ENCODE data around the gene PROSER3. TPM values are rescaled to one million over a fixed set of nuclear protein-coding genes. Genes with fewer than 3 reads are reported as not detected.
A peak's percentile ranks its signal among the peaks of the same experiment; 100 is the strongest.

Gene PROSER3
- total and polyA plus RNA-seq, 2 of the 13 experiments (the other 11 are each of a cell fraction or from before 2014, with no cell fraction given): 5.1 to 5.7 TPM

- DNase-seq (ENCODE audit: low spot score): no peak
- H3K9me3 ChIP-seq (ENCODE audit: low read length): no peaks in the 10 kb centered on the region
- no TSS peak for BruUV-seq (replicated peaks)
Observed at GRCh38 chr19:35789978-35790944, 32.3 kb downstream of the PROSER3 start.

More at GRCh38 chr19:35789978-35790944, 32.3 kb downstream of the PROSER3 start:
- FAIRE-seq (no peak), ATAC-seq (peak; percentile 2)
- H4K20me1 ChIP-seq (ENCODE audit: insufficient read depth, low read length): no peaks in the 10 kb centered on the region
- POLR2A ChIA-PET: interaction anchor here (0.9 to 1.6 kb wide), 7 partner anchors 22 to 152 kb away, joined by 3 to 6 read pairs (median 3); partner anchors contain the start of genes LIN37, PRODH2 and PSENEN
- intact Hi-C loops (cut with micrococcal nuclease; ENCODE audit: unreplicated experiment): no loop called here
- in situ Hi-C loops (cut with HindIII; ENCODE audit: extremely low pct_ligation_motif_present, low pct_unique_long_range_greater_than_20kb): no loop called here
- WGBS (ENCODE audit: low lambda C conversion rate): 82% methylated on average over 5 of the region's 19 CpGs
- H3K4me1 ChIP-seq (ENCODE audit: insufficient read depth, low read length): peaks cover 44% of the 10 kb centered on the region
- H3K36me3 ChIP-seq (replicated peaks in 1 of 2; ENCODE audit: control insufficient read depth in 1 of 2, insufficient read depth in 2 of 2, low read length in 2 of 2): no peaks in the 10 kb centered on the region
- H2AFZ ChIP-seq (ENCODE audit: low read length): no peak overlapping the region
- peaks cover 0 to 4% of the 10 kb centered on the region in 2 experiments; a peak in 3 of 5 replicates for H3K27me3 ChIP-seq (ENCODE audit: control insufficient read depth in 1 of 2, insufficient read depth in 2 of 2, low read length in 2 of 2)
- H3K9ac ChIP-seq (ENCODE audit: insufficient read depth, low read depth, low read length): no peak overlapping the region
- H3K27ac ChIP-seq (ENCODE audit: extremely low read length, insufficient read depth, low read length): no peak overlapping the region
- CTCF ChIA-PET (ENCODE audit: low intra/inter-chr PET ratio, low total read pairs): no interaction called here
- peak overlapping the region in 1 of 3 experiments; percentile 34; a peak in 1 of 6 replicates for H3K4me3 ChIP-seq (replicated peaks in 1 of 3; ENCODE audit: insufficient read depth in 1 of 3, low read depth in 2 of 3, low read length in 3 of 3)
- 0 out of 2 replicates have a peak, but pooled peaks have one; percentile 14 for TF ChIP-seq NRL (CRISPR knock-in tag; IDR thresholded peaks at IDR 0.05; ENCODE audit: borderline replicate concordance)
- peak; percentile 3; the same call in 1 of the 2 replicates for TF ChIP-seq HNRNPL (IDR thresholded peaks at IDR 0.05; ENCODE audit: low read depth, low read length)
- TF ChIP-seq ZNF782 (CRISPR knock-in tag; IDR thresholded peaks at IDR 0.05; ENCODE audit: borderline replicate concordance): no peak
- TF ChIP-seq ETS1 (CRISPR knock-in tag; IDR thresholded peaks at IDR 0.05): no peak
- peak; percentile 7 for TF ChIP-seq AGO2 (optimal IDR thresholded peaks at IDR 0.05; ENCODE audit: low read depth, low read length)
- H3K79me2 ChIP-seq (ENCODE audit: insufficient read depth, low read length): no peaks in the 10 kb centered on the region
- peak overlapping the region; percentile 61 for H3K4me2 ChIP-seq (ENCODE audit: low read depth, low read length)

Data from HepG2 (cell line).